Stimulated activated CD4-positive, alpha-beta T cell treated with anti-CD3 and anti-CD28 coated beads, TNF-alpha, amount 100 ng/mL, for 48 hours (primary cell): ENCODE data around the gene SLC35E3.
"Not testable (repeated sequence)": the region's sequence is repeated elsewhere in the genome, so short reads cannot be mapped to it uniquely, and the experiment has no call there.

Experiments
- DNase-seq, 3 donors: peaks; one replicate each; pipeline ENCODE4 v3.0.0-alpha.2; 2020; ENCODE audit warnings: low read depth in 3 of 3

Gene SLC35E3

GRCh38 chr12:68813242-68813593, 67.2 kb downstream of the SLC35E3 start:
- DNase-seq = no peak

- DNase-seq = no peak
Observed at GRCh38 chr12:68814490-68815231, 68.7 kb downstream of the SLC35E3 start.

DNA sequence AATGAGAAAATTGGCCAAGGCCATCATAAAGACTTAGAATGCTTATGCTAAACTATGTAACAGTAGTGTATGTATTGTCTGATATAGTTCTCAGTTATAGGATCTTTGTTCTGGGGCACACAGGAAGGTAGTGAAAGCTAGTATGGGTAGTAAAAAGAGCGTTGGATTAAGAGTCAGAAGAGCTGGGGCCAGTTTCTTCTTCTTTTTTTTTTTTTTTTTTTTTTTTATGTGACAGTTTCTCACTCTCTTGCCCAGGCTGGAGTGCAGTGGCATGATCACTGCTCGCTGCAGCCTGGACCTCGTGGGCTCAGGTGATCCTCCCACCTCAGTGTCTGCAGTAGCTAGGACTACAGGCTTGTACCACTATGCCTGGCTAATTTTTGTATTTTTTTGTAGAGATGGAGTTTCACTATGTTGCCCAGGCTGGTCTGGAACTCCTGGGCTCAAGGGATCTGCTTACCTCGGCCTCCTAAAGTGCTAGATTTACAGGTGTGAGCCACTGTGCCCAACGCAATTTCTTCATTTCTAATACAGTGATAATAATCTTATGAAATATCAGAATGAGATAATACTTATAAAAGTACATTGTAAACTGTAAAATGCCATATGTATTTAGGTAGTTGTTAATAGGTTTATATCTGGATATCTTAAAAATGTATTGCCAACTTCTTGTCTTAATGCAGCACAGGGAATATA, 69.4 kb downstream of the SLC35E3 start:
- DNase-seq = no peak

DNA sequence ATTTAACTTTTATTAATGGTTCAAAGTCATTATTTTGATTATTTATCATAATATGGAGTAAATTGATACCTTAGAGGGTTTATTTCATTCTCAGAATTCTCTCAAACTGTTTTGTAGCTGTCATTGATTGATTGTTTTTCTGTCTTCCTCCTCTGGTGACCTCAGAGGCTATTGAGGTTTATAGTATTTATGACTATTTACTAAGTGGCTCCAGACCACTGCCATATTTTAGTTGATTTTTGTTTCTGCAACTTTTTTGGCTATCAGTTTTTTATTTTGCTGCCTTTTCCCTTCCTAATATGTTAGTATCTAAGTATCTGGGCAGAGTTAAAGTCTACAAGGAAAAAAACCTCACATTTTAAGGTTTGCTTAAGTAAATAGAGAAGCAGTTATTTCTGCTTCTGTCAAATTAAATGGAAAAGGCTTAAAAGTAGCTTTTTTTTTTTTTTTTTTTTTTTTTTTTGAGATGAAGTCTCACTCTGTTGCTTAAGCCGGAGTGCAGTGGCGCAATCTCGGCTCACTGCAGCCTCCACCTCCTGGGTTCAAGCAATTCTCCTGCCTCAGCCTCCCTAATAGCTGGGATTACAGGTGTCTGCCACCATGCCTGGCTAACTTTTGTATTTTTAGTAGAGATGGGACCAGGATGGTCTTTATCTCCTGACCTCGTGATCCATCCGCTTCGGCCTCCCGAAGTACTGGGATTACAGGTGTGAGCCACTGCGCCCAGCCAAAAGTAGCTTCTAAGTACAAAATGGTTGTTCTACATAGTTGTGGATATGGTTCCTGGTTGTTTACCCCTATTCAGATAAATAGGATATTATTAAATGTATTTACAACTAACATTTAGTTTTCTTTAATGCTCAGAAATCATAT, 70.2 kb downstream of the SLC35E3 start:
- DNase-seq = no peak

GRCh38 chr12:68819481-68819880, 73.5 kb downstream of the SLC35E3 start:
- DNase-seq = not testable (repeated sequence)

DNA sequence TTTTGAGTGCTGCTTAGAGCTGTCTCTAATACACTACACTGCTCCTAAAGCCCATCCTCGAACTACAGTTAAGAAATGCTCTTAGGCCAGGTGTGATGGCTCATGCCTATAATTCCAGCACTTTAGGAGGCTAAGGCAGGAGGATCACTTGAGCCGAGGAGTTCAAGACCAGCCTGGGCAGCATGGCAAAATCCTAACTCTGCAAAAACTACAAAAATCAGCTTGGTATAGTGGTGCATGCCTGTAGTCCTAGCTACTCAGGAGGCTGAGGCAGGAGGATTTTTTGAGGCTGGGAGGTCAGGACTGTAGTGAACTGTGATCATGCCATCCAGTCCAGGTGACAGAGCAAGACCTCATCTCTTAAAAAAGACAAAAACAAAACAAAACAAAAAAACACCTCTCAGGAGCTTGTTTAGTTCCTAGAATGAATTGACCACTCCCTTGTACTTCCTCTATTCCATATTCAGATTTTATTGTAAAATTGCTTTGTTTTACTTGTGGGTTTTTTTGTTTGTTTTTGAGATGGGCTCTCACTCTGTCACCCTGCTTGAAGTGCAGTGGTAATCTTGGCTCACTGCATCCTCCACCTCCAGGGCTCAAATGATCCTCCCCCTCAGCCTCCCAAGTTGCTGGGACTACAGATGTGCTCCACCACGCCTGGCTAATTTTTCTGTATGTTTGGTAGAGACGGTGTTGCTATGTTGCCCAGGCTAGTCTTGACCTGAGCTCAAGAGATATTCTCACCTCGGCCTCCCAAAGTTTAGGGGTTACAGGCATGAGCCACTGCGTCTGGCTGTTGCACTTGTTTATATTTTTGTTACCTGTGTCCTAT, 75.6 kb downstream of the SLC35E3 start:
- no peak for DNase-seq

DNA sequence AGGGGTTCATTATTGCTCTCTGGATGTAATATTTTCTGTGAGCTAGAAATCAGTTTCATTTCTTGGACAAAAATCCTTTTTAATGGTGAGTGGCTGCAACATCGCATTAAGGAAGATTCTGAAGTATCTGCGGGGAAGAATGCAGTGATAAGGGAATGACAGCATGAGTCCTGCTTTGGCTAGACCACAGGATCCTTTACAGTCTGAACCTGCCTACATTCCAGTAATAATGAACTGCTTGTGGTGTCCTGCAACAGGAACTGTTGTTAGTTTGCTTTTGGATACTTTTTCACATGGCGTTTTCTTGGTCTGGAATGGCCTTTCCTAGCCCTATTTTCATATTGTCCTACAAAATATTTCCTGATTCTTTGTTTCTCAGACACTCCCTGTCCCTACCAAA, 77.7 kb downstream of the SLC35E3 start:
- no peak for DNase-seq

DNA sequence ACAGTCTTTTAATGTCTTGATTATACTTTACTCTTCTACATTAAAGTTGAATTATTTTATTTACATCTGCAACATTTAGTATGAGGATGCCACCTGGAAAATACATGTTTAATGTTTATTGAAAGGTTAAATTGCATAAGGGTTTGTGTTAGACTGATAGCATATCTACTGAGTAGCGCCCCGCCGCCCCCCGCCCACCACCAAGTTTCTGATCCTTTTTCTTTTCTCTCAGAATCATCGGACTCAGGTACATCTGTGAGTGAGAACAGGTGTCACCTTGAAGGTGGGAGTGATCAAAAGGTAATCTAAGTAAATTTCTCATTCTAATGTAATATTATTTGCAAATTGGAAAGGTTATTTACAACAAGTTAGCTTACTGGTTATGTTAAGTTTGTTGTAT, 78.2 kb downstream of the SLC35E3 start:
- no peak for DNase-seq

DNA sequence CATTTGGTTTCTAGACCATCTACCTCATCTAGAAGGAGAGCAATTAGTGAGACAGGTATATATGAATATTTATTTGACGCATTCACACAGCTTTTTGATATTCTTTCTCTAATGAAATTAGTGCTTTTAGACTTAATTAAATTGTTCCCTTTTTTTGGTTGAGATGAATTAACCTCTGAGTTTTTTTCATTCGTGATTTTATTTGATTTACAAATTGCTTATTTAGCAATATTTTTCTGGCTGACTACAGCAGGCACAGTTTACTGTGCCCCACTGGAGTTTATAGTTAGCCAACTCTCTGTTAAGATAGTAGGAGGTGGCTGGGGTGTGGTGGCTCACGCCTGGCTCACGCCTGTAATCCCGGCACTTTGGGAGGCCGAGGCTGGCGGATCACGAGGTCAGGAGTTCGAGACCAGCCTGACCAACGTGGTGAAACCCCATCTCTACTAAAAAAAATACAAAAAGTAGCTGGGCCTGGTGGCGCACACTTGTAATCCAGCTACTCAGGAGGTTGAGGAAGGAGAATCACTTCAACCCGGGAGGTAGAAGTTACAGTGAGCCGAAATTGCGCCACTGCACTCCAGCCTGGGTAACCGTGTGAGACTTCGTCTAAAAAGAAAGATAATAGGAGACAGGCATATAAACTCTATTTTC, 78.7 kb downstream of the SLC35E3 start:
- DNase-seq = no peak

GRCh38 chr12:68825569-68826217, 79.7 kb downstream of the SLC35E3 start:
- DNase-seq = no peak

DNA sequence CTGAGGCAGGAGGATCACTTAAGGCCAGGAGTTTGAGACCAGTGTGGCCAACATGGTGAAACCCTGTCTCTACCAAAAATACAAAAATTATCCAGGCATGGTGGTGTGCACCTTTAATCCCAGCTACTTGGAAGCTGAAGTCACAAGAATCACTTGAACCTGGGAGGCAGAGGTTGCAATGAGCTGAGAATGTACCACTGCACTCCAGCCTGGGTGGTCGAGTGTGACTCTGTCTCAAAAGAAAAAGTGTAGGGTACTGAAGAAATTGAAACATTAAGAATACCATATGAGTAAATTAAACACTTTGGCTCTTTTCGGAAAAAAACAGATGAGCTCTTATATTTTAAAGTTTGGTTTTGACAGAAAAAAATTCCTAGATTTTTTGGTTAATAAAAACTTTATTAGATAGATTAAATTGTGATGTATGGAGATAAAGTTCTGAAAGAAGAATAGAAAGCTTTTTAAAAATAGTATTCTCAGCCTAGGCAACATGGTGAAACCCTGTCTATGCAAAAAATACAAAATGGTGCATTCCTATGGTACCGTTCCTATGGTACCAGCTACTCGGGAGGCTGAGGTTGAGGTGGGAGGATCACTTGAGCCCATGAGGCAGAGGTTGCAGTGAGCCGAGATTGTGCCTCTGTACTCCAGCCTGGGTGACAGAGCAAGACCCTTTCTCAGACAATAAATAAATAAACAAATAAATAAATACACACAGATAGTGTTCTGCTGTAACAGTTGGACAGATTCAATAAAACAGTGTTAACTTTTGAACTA, 82.1 kb downstream of the SLC35E3 start:
- no peak for DNase-seq

DNA sequence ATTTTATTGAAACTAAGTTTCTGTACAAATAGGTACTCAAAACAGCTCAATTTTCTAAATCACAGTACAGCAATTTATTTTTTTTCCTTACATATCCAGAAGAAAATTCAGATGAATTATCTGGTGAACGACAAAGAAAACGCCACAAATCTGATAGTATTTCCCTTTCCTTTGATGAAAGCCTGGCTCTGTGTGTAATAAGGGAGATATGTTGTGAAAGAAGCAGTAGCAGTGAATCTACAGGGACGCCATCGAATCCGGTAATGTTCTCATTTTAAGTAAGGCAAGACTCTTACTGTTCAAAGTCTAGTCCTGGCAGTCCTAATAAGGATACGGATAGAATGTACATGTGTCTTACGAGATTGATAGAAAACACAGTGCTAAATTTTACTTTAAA, 82.7 kb downstream of the SLC35E3 start:
- DNase-seq = no peak
